Liver (tissue), 9 donors: ENCODE measurements around the gene SLC7A5. TPM values are rescaled to one million over a fixed set of nuclear protein-coding genes. Genes with fewer than 3 reads are reported as not detected.
"Not testable (repeated sequence)": the region's sequence is repeated elsewhere in the genome, so short reads cannot be mapped to it uniquely, and the experiment has no call there.

Experiments
- DNase-seq: peaks from one replicate; pipeline ENCODE4 v3.0.0-alpha.2; 2017; ENCODE audit warnings: low spot score
- H3K27ac ChIP-seq, 2 donors: one replicate each; pipeline ENCODE4 v1.7.0; 2013; ENCODE audit warnings: inconsistent platforms in 2 of 2, low read length in 2 of 2, control low read depth in 1 of 2, low read depth in 1 of 2, mild to moderate bottlenecking in 1 of 2
- H3K27me3 ChIP-seq, 4 donors: one replicate each; pipeline versions ENCODE4 v1.6.1 to v1.7.0; 2013; ENCODE audit warnings: low read length in 3 of 4, inconsistent platforms in 1 of 4, mild to moderate bottlenecking in 1 of 4, moderate library complexity in 1 of 4; ENCODE audit not compliant: control insufficient read depth in 4 of 4, insufficient read depth in 4 of 4
- H3K36me3 ChIP-seq, 4 donors: one replicate each; pipeline versions ENCODE4 v1.6.1 to v1.7.0; 2013; ENCODE audit warnings: low read length in 3 of 4, mild to moderate bottlenecking in 3 of 4, low read depth in 1 of 4, moderate library complexity in 1 of 4; ENCODE audit not compliant: control insufficient read depth in 4 of 4, insufficient read depth in 3 of 4
- H3K4me1 ChIP-seq, 4 donors: one replicate each; pipeline versions ENCODE4 v1.6.1 to v1.7.0; 2013; ENCODE audit warnings: low read length in 3 of 4, mild to moderate bottlenecking in 3 of 4, moderate library complexity in 1 of 4; ENCODE audit not compliant: control insufficient read depth in 4 of 4, insufficient read depth in 4 of 4
- H3K4me3 ChIP-seq, 3 donors: one replicate each; pipeline versions ENCODE4 v1.6.1 to v1.7.0; 2013; ENCODE audit warnings: low read length in 3 of 3, control low read depth in 1 of 3, low read depth in 1 of 3, mild to moderate bottlenecking in 1 of 3
- H3K9ac ChIP-seq, 2 donors: one replicate each; pipeline ENCODE4 v1.7.0; 2013; ENCODE audit warnings: low read length in 2 of 2, mild to moderate bottlenecking in 2 of 2, moderate library complexity in 2 of 2, control low read depth in 1 of 2, low read depth in 1 of 2
- H3K9me3 ChIP-seq, 4 donors: one replicate each; pipeline versions ENCODE4 v1.6.1 to v1.7.0; 2013; ENCODE audit warnings: low read length in 3 of 4; ENCODE audit not compliant: control insufficient read depth in 4 of 4
- CTCF ChIP-seq: fragments of 150-350 bp; IDR thresholded peaks from 2 replicates; pipeline ENCODE4 v1.5.1; 2017; ENCODE audit warnings: improper control_type of control experiment, low read depth, low read length; ENCODE audit not compliant: missing input control
- EGR1 ChIP-seq, 2 donors: IDR thresholded peaks; 2 replicates each; pipeline ENCODE4 v1.6.1; 2016 to 2018; ENCODE audit warnings: antibody characterized with exemption in 2 of 2, low read depth in 2 of 2
- HNF4A ChIP-seq, 2 donors: conservative IDR thresholded peaks; 2 replicates each; pipeline ENCODE4 v1.6.1; 2016; ENCODE audit warnings: antibody characterized with exemption in 2 of 2, mild to moderate bottlenecking in 2 of 2
- HNF4G ChIP-seq: IDR thresholded peaks from 2 replicates; pipeline ENCODE4 v1.6.1; 2016; ENCODE audit warnings: antibody characterized with exemption
- NR2F2 ChIP-seq: IDR thresholded peaks from 2 replicates; pipeline ENCODE4 v1.6.1; 2016; ENCODE audit warnings: antibody characterized with exemption
- RAD21 ChIP-seq, 2 donors: IDR thresholded peaks; 2 replicates each; pipeline ENCODE4 v1.6.1; 2016; ENCODE audit warnings: antibody characterized with exemption in 2 of 2, mild to moderate bottlenecking in 2 of 2
- RXRA ChIP-seq, 2 donors: IDR thresholded peaks; 2 replicates each; pipeline ENCODE4 v1.6.1; 2017 to 2018; ENCODE audit warnings: antibody characterized with exemption in 2 of 2, mild to moderate bottlenecking in 1 of 2
- TAF1 ChIP-seq: conservative IDR thresholded peaks from 2 replicates; pipeline ENCODE4 v1.6.1; 2016; ENCODE audit warnings: antibody characterized with exemption, mild to moderate bottlenecking
- YY1 ChIP-seq: IDR thresholded peaks from 2 replicates; pipeline ENCODE4 v1.6.1; 2016; ENCODE audit warnings: antibody characterized with exemption, mild to moderate bottlenecking
- WGBS: extraction: QIAGEN DNeasy Blood & Tissue Kit; methylation state at CpG from one replicate; pipeline ENCODE4 v1.1.7; 2013; 5-methylcytosine and 5-hydroxymethylcytosine counted together
- polyA plus RNA-seq, 2 donors: library from polyadenylated mRNA; stranded (reverse) in 1 of 2; unstranded in 1 of 2; fragments of 200-250 nt in 1 of 2; fragments of >200 nt in 1 of 2; fragmentation: Nextera tagmentation in 1 of 2; extraction: Ambion mirVana in 1 of 2; gene quantifications; one replicate each; pipeline versions ENCODE4 v1.2.1 to v1.2.3, GENCODE V29; 2013 to 2015
- total RNA-seq, 2 donors: library from RNA; depleted of rRNA; stranded (reverse); fragments of >200 nt; gene quantifications; one replicate each; pipeline ENCODE4 v1.2.3, GENCODE V29; 2014
- donor health status: healthy.
- donor health status: healthy.
- donor health status: healthy.
- donor health status: healthy.
- donor health status: healthy.

The SLC7A5 gene
- total and polyA plus RNA-seq, 4 donors: 4.5 to 66.0 (median 10.6) TPM

GRCh38 chr16:87864331-87864989 lies 4.8 kb downstream of the SLC7A5 start:
- no peak for DNase-seq
- WGBS: 90% methylated on average over 15 of the region's 15 CpGs
- peaks cover 0 to 10% (median 2%) of the 10 kb centered on the region in 4 donors for H3K4me1 ChIP-seq
- no peaks in the 10 kb centered on the region for H3K36me3 ChIP-seq
- no peak for TF ChIP-seq HNF4A (conservative IDR thresholded peaks at IDR 0.05)
- no peak for TF ChIP-seq TAF1
- no peak for TF ChIP-seq NR2F2
- no peak for TF ChIP-seq CTCF
- TF ChIP-seq YY1: no peak
- TF ChIP-seq EGR1 (IDR thresholded peaks at IDR 0.05; ENCODE audit: low read depth in 2 of 2): no peak
- TF ChIP-seq RXRA (IDR thresholded peaks at IDR 0.05): no peak
- TF ChIP-seq RAD21 (IDR thresholded peaks at IDR 0.05): no peak
- no peak for TF ChIP-seq HNF4G
- no peak overlapping the region for H3K9ac ChIP-seq
- no peaks in the 10 kb centered on the region for H3K9me3 ChIP-seq
- H3K27ac ChIP-seq: no peak overlapping the region
- H3K4me3 ChIP-seq: no peak overlapping the region
- H3K27me3 ChIP-seq: no peaks in the 10 kb centered on the region

GRCh38 chr16:87863327-87863635 lies 6.0 kb downstream of the SLC7A5 start:
- not testable (repeated sequence) for H3K36me3 ChIP-seq, H3K9me3 ChIP-seq, H3K27ac ChIP-seq, H3K4me1 ChIP-seq, H3K9ac ChIP-seq, H3K4me3 ChIP-seq, H3K27me3 ChIP-seq
- 74% methylated on average over 9 of the region's 9 CpGs for WGBS
- DNase-seq: peak; percentile 39
- peak in 1 of 2 donors; percentile 3 for TF ChIP-seq HNF4A (conservative IDR thresholded peaks at IDR 0.05)

DNA sequence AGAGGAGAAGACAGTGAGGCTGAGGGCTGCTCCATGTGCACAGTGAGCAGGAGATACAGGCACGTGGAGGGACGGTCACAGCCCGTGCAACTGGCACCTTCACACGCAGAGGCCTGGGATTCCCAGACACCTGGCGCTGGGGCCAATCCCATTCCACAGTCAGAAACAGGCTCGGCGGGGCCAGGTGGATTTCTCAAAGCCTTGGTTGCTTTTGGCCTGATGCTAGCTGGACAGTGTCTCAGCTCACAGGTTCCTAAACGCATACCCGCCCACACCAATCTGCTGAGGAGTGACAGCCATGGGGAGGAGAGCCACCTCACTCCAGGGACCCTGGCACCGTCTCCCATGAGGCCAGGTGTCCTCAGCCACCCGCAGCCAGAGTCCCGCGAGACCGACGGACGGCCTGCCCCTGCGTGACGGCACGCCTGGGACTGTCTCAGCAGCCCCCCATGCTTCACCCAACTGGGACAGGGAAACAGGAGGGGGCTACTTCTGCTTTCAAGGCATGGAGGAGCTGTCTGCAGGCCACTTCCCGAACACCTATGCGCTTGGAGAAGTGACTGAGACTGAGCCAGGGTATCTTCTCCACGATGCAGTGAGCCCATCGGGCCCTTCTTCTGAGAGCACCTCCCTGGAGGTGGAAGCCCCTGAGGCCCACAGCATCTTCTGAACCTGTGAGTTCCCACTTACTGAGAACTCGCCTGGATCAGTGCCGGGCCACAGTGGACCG lies 6.5 kb downstream of the SLC7A5 start:
- not testable (repeated sequence) for H3K27ac ChIP-seq, H3K4me1 ChIP-seq, H3K9ac ChIP-seq, H3K27me3 ChIP-seq, H3K36me3 ChIP-seq, H3K9me3 ChIP-seq, H3K4me3 ChIP-seq
- WGBS: 93% methylated on average over 26 of the region's 26 CpGs
- peak; percentile 32 for DNase-seq

DNA sequence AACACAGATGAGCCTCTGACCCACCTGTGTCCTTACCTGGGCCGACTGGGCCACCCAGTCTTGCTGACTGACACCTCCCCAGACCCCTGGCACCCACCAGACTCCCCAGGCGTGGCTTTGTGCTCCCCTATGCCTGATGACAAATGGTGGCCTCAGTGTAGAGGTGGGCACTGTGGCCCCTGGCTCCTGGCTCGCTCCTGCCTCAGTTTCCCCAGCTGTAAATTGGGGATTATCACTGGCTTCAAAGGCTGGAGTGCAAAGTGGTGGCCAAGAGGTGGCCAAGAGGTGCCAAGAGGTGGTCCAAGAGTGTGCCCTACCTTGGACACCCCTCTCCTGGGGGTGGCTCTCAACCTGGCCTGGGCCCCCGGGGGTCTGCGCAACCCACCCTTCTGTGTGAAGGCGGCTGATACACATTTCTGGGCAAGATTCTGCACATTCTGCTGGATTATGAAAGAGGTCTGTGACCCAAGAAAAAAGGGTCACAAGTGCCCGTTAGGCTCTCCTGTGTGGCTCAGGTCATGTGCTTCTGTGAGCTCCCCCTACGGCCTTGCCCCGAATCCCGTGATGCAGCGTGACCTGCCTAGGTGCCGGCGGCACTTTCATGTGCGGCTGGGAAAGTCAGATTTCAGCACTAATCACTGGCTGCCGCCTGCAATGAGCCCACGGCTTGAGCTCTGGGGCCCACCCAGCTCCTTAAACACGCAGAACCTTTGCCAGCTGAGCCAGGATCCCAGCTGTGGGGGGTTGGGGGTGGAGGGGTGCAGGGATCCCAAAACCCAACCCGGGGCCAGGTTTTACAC lies 7.8 kb downstream of the SLC7A5 start:
- not testable (repeated sequence) for H3K4me1 ChIP-seq, H3K36me3 ChIP-seq, H3K4me3 ChIP-seq, H3K9me3 ChIP-seq, H3K9ac ChIP-seq, H3K27ac ChIP-seq, H3K27me3 ChIP-seq
- DNase-seq: peak; percentile 36
- 87% methylated on average over 18 of the region's 18 CpGs for whole genome bisulfite sequencing
